Subcutaneous abdominal adipose tissue (tissue), 5 donors: ENCODE data around the gene PRKCH.

Experiments used
- H3K27ac ChIP-seq: one replicate; pipeline ENCODE4 v1.7.0; 2013; ENCODE audit warnings: low read depth, mild to moderate bottlenecking, inconsistent platforms, low read length, moderate library complexity
- H3K27me3 ChIP-seq, 5 donors: one replicate each; pipeline ENCODE4 v1.7.0; 2013; ENCODE audit warnings: low read length in 5 of 5, inconsistent platforms in 1 of 5; ENCODE audit not compliant: control insufficient read depth in 5 of 5, insufficient read depth in 4 of 5
- H3K36me3 ChIP-seq, 5 donors: one replicate each; pipeline ENCODE4 v1.7.0; 2013; ENCODE audit warnings: low read length in 5 of 5; ENCODE audit not compliant: control insufficient read depth in 5 of 5, insufficient read depth in 5 of 5
- H3K4me1 ChIP-seq, 5 donors: one replicate each; pipeline ENCODE4 v1.7.0; 2013; ENCODE audit warnings: low read length in 5 of 5, mild to moderate bottlenecking in 3 of 5, moderate library complexity in 1 of 5; ENCODE audit not compliant: control insufficient read depth in 5 of 5, insufficient read depth in 5 of 5
- H3K4me3 ChIP-seq, 5 donors: one replicate each; pipeline ENCODE4 v1.7.0; 2013; ENCODE audit warnings: low read length in 5 of 5, low read depth in 1 of 5
- H3K9ac ChIP-seq, 5 donors: one replicate each; pipeline ENCODE4 v1.7.0; 2013; ENCODE audit warnings: low read length in 5 of 5, mild to moderate bottlenecking in 4 of 5, moderate library complexity in 3 of 5
- H3K9me3 ChIP-seq, 5 donors: one replicate each; pipeline ENCODE4 v1.7.0; 2013; ENCODE audit warnings: low read length in 5 of 5; ENCODE audit not compliant: control insufficient read depth in 5 of 5
- donor health status: healthy.
- donor health status: healthy.
- donor health status: healthy.
- donor health status: healthy.
- donor health status: healthy.

PRKCH gene

DNA sequence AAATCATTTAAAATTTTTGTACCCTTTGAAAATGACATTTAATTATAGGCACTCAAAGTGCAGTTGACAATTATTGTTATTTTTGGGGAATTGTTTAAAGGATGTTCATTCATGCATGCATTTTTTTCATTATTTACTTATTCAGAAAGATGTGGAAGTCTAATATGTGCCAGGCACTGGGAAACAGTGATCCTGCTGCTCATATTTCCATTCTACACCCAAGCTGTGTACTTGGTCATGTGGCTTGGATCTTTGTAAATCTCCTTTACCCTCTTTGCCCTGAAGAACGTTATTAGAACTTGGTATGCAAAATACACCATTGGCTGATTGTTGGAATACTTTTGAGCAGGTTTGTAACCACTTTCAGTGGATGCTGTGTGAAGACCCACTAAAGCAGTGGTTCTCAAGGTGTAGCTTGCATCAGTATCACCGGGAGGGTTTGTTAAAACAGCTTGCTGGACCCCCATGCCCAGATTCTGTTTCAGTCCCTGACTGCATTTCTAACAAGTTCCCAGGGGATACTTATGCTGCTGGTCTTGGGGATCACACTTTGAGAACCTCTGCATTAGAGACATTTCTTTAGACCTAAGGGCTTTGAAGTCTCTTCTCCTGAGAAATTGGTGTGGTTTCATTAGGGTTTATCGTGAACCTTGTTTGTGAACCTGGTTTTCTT is 47.5 kb downstream of the PRKCH start:
- no peaks in the 10 kb centered on the region for H3K36me3 ChIP-seq
- H3K27ac ChIP-seq, result no peak overlapping the region
- H3K9me3 ChIP-seq, result peaks cover 0 to 1% (median 0%) of the 10 kb centered on the region in 5 donors
- peaks cover 0 to 41% (median 20%) of the 10 kb centered on the region in 5 donors for H3K4me1 ChIP-seq
- H3K27me3 ChIP-seq, result no peaks in the 10 kb centered on the region
- no peak overlapping the region for H3K9ac ChIP-seq
- H3K4me3 ChIP-seq, result no peak overlapping the region

DNA sequence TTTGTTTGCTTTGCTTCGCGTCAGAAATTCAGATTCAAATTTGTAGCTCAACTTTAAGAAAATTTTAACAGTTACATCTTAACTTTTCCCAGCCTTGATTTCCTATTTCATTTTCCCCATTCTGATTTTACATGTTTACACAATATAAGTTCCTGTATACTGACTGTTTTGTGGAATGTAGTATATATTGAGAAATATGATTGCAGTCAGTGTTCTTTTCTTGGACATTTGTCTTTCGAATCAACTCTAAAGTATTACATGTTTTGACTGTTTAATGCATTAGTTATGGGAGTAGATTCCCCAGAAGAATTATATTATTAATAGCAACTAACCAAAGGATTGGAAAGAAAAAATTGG is 48.1 kb downstream of the PRKCH start:
- Histone ChIP-seq H3K4me1 (peaks cover 0 to 41% (median 20%) of the 10 kb centered on the region in 5 donors), H3K4me3 (no peak overlapping the region), H3K9ac (no peak overlapping the region), H3K36me3 (no peaks in the 10 kb centered on the region), H3K27ac (no peak overlapping the region), H3K27me3 (no peaks in the 10 kb centered on the region), H3K9me3 (peaks cover 0 to 6% (median 3%) of the 10 kb centered on the region in 5 donors)

DNA sequence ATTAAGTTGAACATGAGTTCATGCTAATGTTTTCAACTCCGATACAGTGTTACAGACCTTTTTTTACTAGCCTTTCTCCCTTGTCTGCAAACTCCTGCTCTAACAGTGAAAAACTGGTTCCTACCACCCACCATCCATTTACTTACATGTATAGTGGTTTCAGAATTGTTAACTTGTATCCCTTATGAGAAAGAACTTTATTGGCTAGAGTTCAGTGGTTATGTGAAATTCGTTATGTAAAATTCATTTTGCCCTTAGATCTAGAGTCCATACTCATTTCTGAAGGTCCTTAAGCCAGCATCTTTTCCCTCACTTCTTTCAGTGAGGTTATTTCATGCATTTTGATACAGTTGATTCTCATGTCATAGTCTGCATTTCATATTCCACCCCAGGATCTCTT is 51.0 kb downstream of the PRKCH start:
- no peaks in the 10 kb centered on the region for H3K27me3 ChIP-seq
- no peak overlapping the region for H3K9ac ChIP-seq
- no peak overlapping the region for H3K27ac ChIP-seq
- peaks cover 2 to 12% (median 9%) of the 10 kb centered on the region in 5 donors for H3K9me3 ChIP-seq
- peaks cover 0 to 17% (median 14%) of the 10 kb centered on the region in 5 donors for H3K4me1 ChIP-seq
- H3K36me3 ChIP-seq, result no peaks in the 10 kb centered on the region
- H3K4me3 ChIP-seq, result no peak overlapping the region

DNA sequence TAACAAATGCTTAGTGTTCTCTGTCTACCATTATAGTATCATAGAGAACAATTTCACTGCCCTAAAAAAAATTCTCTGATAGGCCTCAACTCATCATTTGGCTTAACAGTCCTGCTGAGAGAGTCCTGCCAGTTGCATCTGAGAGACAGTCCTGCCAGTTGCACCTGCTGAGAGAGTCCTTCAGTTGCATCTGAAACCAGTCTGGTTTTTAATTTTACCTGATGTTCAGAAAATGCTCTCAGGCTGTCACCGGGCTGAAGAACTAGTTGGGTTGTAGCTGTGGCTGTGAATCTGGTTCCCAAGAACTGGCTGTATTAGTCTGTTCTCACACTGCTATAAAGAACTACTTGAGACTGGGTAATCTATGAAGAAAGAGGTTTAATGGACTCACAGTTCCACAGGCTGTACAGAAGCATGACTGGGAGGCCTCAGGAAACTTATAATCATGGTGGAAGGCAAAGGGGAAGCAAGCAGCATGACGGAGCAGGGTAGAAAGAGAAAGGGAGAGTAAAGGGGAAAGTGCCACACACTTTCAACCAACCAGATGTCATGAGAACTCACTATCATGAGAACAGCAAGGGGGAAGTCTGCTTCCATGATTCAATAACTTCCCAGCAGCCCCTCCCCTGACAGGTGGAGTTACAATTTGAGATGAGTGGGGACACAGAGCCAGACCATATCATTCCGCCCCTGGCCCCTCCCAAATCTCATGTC is 51.6 kb downstream of the PRKCH start:
- Histone ChIP-seq H3K36me3 (no peaks in the 10 kb centered on the region), H3K4me3 (no peak overlapping the region), H3K27ac (no peak overlapping the region), H3K9ac (no peak overlapping the region), H3K27me3 (no peaks in the 10 kb centered on the region), H3K4me1 (peaks cover 0 to 13% (median 10%) of the 10 kb centered on the region in 5 donors), H3K9me3 (peaks cover 2 to 12% (median 9%) of the 10 kb centered on the region in 5 donors)

DNA sequence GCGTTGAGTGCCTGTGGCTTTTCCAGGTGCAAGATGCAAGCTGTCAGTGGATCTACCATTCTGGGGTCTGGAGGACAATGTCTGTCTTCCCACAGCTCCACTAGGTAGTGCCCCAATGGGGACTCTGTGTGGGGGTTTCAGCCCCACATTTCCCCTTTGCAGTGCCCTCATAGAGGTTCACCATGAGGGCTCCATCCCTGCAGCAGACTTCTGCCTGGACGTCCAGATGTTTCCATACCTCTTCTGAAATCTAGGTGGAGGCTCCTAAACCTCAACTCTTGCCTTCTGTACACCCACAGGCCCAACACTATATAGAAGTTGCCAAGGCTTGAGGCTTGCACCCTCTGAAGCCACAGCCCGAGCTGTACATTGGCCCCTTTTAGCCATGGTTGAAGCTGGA is 52.9 kb downstream of the PRKCH start:
- H3K9me3 ChIP-seq, result peaks cover 2 to 12% (median 9%) of the 10 kb centered on the region in 5 donors
- peaks cover 0 to under 1% (median 0%) of the 10 kb centered on the region in 5 donors for H3K4me1 ChIP-seq
- H3K27ac ChIP-seq, result no peak overlapping the region
- H3K27me3 ChIP-seq, result no peaks in the 10 kb centered on the region
- no peak overlapping the region for H3K9ac ChIP-seq
- H3K4me3 ChIP-seq, result no peak overlapping the region
- H3K36me3 ChIP-seq, result no peaks in the 10 kb centered on the region

DNA sequence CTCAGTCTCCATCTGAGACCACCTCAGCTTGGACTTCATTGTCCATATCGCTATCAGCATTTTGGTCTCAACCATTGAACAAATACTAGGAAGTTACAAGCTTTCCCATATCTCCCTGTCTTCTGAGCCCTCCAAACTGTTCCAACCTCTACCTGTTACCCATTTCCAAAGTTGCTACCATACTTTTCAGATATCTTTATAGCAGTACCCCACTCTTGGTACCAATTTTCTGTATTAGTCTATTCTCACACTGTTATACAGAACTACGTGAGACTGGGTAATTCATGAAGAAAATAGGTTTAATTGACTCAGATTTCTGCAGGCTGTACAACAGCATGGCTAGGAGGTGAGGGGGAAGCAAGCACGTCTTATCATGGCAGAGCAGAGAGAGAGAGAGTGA is 53.8 kb downstream of the PRKCH start:
- peaks cover 2 to 12% (median 9%) of the 10 kb centered on the region in 5 donors for H3K9me3 ChIP-seq
- H3K4me1 ChIP-seq, result no peaks in the 10 kb centered on the region
- H3K9ac ChIP-seq, result no peak overlapping the region
- no peak overlapping the region for H3K4me3 ChIP-seq
- H3K27me3 ChIP-seq, result no peaks in the 10 kb centered on the region
- H3K36me3 ChIP-seq, result no peaks in the 10 kb centered on the region
- no peak overlapping the region for H3K27ac ChIP-seq

DNA sequence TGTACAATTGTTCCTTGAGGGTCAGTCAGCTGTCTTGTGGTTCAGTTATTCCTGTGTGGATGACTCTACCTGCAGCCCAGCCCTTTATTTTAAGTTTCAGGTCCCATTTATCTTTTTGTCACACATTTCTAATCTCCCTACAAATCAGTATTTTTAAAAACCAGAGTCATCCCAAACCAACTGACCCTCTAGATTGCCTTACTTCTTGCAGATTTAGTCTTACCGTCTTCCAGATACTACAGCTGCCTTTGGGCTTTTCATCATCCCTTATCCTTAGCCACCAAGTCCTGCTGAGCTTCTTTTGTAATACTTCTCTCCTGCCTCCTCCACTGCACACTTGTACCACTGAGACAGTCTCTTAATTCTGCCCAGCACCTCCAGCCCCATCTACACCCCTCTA is 54.9 kb downstream of the PRKCH start:
- peaks cover 0 to 2% (median 0%) of the 10 kb centered on the region in 5 donors for H3K4me1 ChIP-seq
- H3K4me3 ChIP-seq, result no peak overlapping the region
- no peak overlapping the region for H3K27ac ChIP-seq
- H3K27me3 ChIP-seq, result no peaks in the 10 kb centered on the region
- peaks cover 2 to 12% (median 9%) of the 10 kb centered on the region in 5 donors for H3K9me3 ChIP-seq
- no peaks in the 10 kb centered on the region for H3K36me3 ChIP-seq
- no peak overlapping the region for H3K9ac ChIP-seq

DNA sequence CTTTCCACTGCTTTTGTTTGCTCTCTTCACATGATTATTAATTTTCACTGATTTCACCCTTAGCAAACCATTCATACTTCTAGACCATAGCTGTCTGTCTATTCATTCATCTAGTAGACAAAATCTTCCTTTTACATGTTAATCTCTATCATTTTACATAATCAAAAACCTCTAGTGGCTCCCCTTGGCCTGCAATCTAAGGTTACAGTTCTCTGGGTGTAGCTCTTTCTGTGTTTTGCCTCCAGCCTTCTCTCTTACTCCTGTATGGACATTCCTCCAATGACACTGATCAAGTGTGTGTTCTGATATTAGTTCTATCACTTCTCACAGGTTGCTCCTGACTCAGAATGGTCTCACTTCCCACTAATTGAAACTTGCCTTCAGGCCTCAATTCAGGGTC is 56.4 kb downstream of the PRKCH start:
- Histone ChIP-seq H3K36me3 (no peaks in the 10 kb centered on the region), H3K4me1 (peaks cover 0 to 13% (median 0%) of the 10 kb centered on the region in 5 donors), H3K4me3 (no peak overlapping the region), H3K27me3 (no peaks in the 10 kb centered on the region), H3K27ac (no peak overlapping the region), H3K9me3 (peaks cover 2 to 12% (median 9%) of the 10 kb centered on the region in 5 donors), H3K9ac (no peak overlapping the region)

DNA sequence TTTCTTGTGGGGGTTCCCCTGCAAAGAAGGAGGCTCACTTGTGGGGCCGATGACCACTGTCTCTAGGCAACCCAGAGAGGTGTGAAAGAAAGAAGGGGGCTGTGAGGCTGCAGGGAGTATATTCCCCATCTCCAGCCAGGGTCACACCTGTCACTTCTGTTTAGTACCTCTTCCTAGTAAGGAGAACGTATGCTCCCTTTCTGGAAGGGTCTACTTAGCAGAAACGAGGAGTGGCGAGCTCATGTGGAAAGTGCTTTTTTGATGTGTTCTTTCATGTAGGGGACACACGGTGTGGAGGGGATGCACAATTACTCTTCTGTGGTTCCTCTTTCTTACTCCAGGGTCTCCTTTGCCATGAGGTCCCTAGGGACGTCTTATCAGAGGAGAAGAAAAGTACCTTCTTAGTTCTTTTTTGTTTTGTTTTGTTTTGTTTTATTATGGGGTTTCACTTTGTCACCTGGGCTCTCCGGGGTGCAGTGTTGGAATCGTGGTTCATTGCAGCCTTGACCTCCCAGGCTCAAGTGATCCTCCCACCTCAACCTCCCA is 58.3 kb downstream of the PRKCH start:
- peaks cover 2 to 7% (median 3%) of the 10 kb centered on the region in 5 donors for H3K9me3 ChIP-seq
- H3K27ac ChIP-seq, result no peak overlapping the region
- H3K27me3 ChIP-seq, result no peaks in the 10 kb centered on the region
- H3K36me3 ChIP-seq, result no peaks in the 10 kb centered on the region
- peaks cover 0 to 19% (median 0%) of the 10 kb centered on the region in 5 donors for H3K4me1 ChIP-seq
- H3K9ac ChIP-seq, result no peak overlapping the region
- no peak overlapping the region for H3K4me3 ChIP-seq

DNA sequence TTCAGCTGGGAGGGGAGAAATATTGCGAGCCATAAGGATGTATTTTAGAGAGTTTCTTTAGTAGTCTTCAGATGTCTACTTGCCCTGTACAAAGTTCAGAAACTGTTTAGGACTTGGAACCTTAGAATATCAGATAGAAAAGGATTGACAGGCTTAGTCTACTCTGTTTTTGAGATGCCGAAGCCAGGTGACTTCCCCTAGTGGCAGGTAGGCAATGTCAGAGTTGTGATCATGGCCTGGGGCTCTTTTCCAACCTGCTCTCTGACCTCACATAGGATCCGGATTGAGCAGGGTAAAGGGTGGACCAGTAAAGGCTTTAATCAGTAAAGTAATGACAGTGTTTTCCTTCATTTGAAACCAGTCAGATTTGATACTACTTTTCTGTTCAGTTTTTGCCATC is 59.6 kb downstream of the PRKCH start:
- peaks cover 0 to 24% (median 0%) of the 10 kb centered on the region in 5 donors for H3K4me1 ChIP-seq
- H3K36me3 ChIP-seq, result no peaks in the 10 kb centered on the region
- H3K9me3 ChIP-seq, result no peaks in the 10 kb centered on the region
- no peak overlapping the region for H3K4me3 ChIP-seq
- H3K27me3 ChIP-seq, result no peaks in the 10 kb centered on the region
- no peak overlapping the region for H3K27ac ChIP-seq
- no peak overlapping the region for H3K9ac ChIP-seq
